H9 (cell line): ENCODE measurements around the gene FADS2. TPM values are rescaled to one million over a fixed set of nuclear protein-coding genes. Genes with fewer than 3 reads are reported as not detected.

Source experiments
- DNase-seq: peaks from one replicate; pipeline ENCODE4 v3.0.0-alpha.2; 2017
- H2AFZ ChIP-seq: one replicate; pipeline ENCODE4 v1.6.1; 2013; ENCODE audit warnings: mild to moderate bottlenecking, low read length, control low read depth, moderate library complexity
- H2AK5ac ChIP-seq: 2 replicates; pipeline ENCODE4 v1.6.1; 2013; ENCODE audit warnings: low read length, control low read depth, mixed read lengths; ENCODE audit not compliant: insufficient read length
- H2BK120ac ChIP-seq: one replicate; pipeline ENCODE4 v1.6.1; 2013; ENCODE audit warnings: low read depth, mild to moderate bottlenecking, low read length, control low read depth, inconsistent platforms; ENCODE audit not compliant: poor library complexity, severe bottlenecking
- H2BK12ac ChIP-seq: 2 replicates; pipeline ENCODE4 v1.6.1; 2013; ENCODE audit warnings: low read length, control low read depth, mixed read lengths, low read depth; ENCODE audit not compliant: insufficient read length
- H2BK15ac ChIP-seq: 2 replicates; pipeline ENCODE4 v1.6.1; 2013; ENCODE audit warnings: low read depth, low read length, control low read depth
- H2BK20ac ChIP-seq: one replicate; pipeline ENCODE4 v1.6.1; 2013; ENCODE audit warnings: low read depth, mild to moderate bottlenecking, low read length, control low read depth, inconsistent platforms; ENCODE audit not compliant: poor library complexity, severe bottlenecking
- H2BK5ac ChIP-seq: 2 replicates; pipeline ENCODE4 v1.6.1; 2013; ENCODE audit warnings: low read length, control low read depth, mixed read lengths; ENCODE audit not compliant: insufficient read length
- H3K14ac ChIP-seq: 2 replicates; pipeline ENCODE4 v1.6.1; 2013; ENCODE audit warnings: low read length, control low read depth; ENCODE audit not compliant: insufficient read depth
- H3K18ac ChIP-seq: 2 replicates; pipeline ENCODE4 v1.6.1; 2013; ENCODE audit warnings: low read depth, mild to moderate bottlenecking, mixed read lengths, low read length, control low read depth; ENCODE audit not compliant: insufficient read length
- H3K23ac ChIP-seq: 2 replicates; pipeline ENCODE4 v1.6.1; 2013; ENCODE audit warnings: low read length, control low read depth, mixed read lengths, low read depth; ENCODE audit not compliant: insufficient read length
- H3K23me2 ChIP-seq: 2 replicates; pipeline ENCODE4 v1.6.1; 2013; ENCODE audit warnings: low read depth, mild to moderate bottlenecking, mixed read lengths, low read length, control low read depth; ENCODE audit not compliant: insufficient read length, poor library complexity, severe bottlenecking
- H3K27ac ChIP-seq: 2 replicates; pipeline ENCODE4 v1.5.1; 2013; ENCODE audit warnings: low read length, control low read depth, mixed read lengths, low read depth; ENCODE audit not compliant: insufficient read length
- H3K27me3 ChIP-seq: 2 replicates; pipeline ENCODE4 v1.6.1; 2013; ENCODE audit warnings: low read length, control low read depth, inconsistent platforms; ENCODE audit not compliant: insufficient read depth
- H3K4ac ChIP-seq: 2 replicates; pipeline ENCODE4 v1.6.1; 2013; ENCODE audit warnings: low read depth, mild to moderate bottlenecking, control low read depth, inconsistent platforms, low read length, moderate library complexity
- H3K4me1 ChIP-seq: 2 replicates; pipeline ENCODE4 v1.6.1; 2013; ENCODE audit warnings: low read length, control low read depth, inconsistent platforms; ENCODE audit not compliant: insufficient read depth
- H3K4me2 ChIP-seq: 2 replicates; pipeline ENCODE4 v1.6.1; 2013; ENCODE audit warnings: low read length, control low read depth, mixed read lengths; ENCODE audit not compliant: insufficient read length, insufficient read depth
- H3K56ac ChIP-seq: 2 replicates; pipeline ENCODE4 v1.6.1; 2013; ENCODE audit warnings: low read depth, mild to moderate bottlenecking, mixed read lengths, low read length, control low read depth; ENCODE audit not compliant: insufficient read length
- H3K79me1 ChIP-seq: 2 replicates; pipeline ENCODE4 v1.6.1; 2013; ENCODE audit warnings: low read depth, mild to moderate bottlenecking, moderate library complexity, low read length, control low read depth, inconsistent platforms; ENCODE audit not compliant: insufficient read depth, poor library complexity, severe bottlenecking
- H3K79me2 ChIP-seq: 2 replicates; pipeline ENCODE4 v1.6.1; 2013; ENCODE audit warnings: low read length, control low read depth, inconsistent platforms; ENCODE audit not compliant: insufficient read depth
- H3K9ac ChIP-seq: 2 replicates; pipeline ENCODE4 v1.6.1; 2013; ENCODE audit warnings: low read length, control low read depth, mixed read lengths; ENCODE audit not compliant: insufficient read length; ENCODE audit errors: extremely low read depth
- H3K9me3 ChIP-seq: one replicate; pipeline ENCODE4 v1.6.1; 2013; ENCODE audit warnings: low read depth, low read length, inconsistent platforms; ENCODE audit not compliant: control insufficient read depth
- H3T11ph ChIP-seq: one replicate; pipeline ENCODE4 v1.6.1; 2013; ENCODE audit warnings: mild to moderate bottlenecking, low read length, control low read depth, inconsistent platforms
- H4K20me1 ChIP-seq: one replicate; pipeline ENCODE4 v1.6.1; 2013; ENCODE audit not compliant: control insufficient read depth, insufficient read length, insufficient read depth
- H4K5ac ChIP-seq: 2 replicates; pipeline ENCODE4 v1.6.1; 2013; ENCODE audit warnings: low read depth, mild to moderate bottlenecking, mixed read lengths, low read length, control low read depth; ENCODE audit not compliant: insufficient read length
- H4K8ac ChIP-seq: replicated peaks from 2 replicates; pipeline ENCODE4 v1.6.1; 2013; ENCODE audit warnings: low read length, control low read depth, mixed read lengths, low read depth; ENCODE audit not compliant: insufficient read length
- H4K91ac ChIP-seq: 2 replicates; pipeline ENCODE4 v1.6.1; 2013; ENCODE audit warnings: low read depth, mild to moderate bottlenecking, moderate library complexity, mixed read lengths, low read length, control low read depth; ENCODE audit not compliant: insufficient read length
- H3K27ac Mint-ChIP-seq, 3 experiments: 2 replicates in 2 of 3; 3 replicates in 1 of 3; pipeline ENCODE4 v1.8.0; 2020 to 2021; ENCODE audit warnings: mixed read lengths in 3 of 3, mild to moderate bottlenecking in 1 of 3, moderate library complexity in 1 of 3
- H3K27me3 Mint-ChIP-seq: 2 replicates; pipeline ENCODE4 v1.8.0; 2021; ENCODE audit warnings: low read depth, mild to moderate bottlenecking, moderate library complexity, mixed read lengths
- H3K36me3 Mint-ChIP-seq, 3 experiments: 2 replicates in 2 of 3; 3 replicates in 1 of 3; pipeline ENCODE4 v1.8.0; 2020 to 2021; ENCODE audit warnings: low read depth in 3 of 3, mixed read lengths in 3 of 3; ENCODE audit not compliant: insufficient read depth in 1 of 3
- H3K4me1 Mint-ChIP-seq, 2 experiments: 2 replicates each; pipeline ENCODE4 v1.8.0; 2020; ENCODE audit warnings: mixed read lengths in 2 of 2
- H3K4me3 Mint-ChIP-seq, 2 experiments: 2 replicates in 1 of 2; 3 replicates in 1 of 2; pipeline ENCODE4 v1.8.0; 2020 to 2021; ENCODE audit warnings: mild to moderate bottlenecking in 2 of 2, mixed read lengths in 2 of 2, moderate library complexity in 1 of 2
- H3K9me3 Mint-ChIP-seq, 2 experiments: 2 replicates in 1 of 2; 3 replicates in 1 of 2; pipeline ENCODE4 v1.8.0; 2020; ENCODE audit warnings: mild to moderate bottlenecking in 2 of 2, mixed read lengths in 2 of 2, moderate library complexity in 1 of 2
- CTCF ChIP-seq: fragments of 200-600 bp; sonication (generic); conservative IDR thresholded peaks from 3 replicates; pipeline ENCODE4 v1.8.0; 2021; ENCODE audit warnings: antibody characterized with exemption, mild to moderate bottlenecking
- WGBS: extraction: QIAGEN DNeasy Blood & Tissue Kit; methylation state at CpG from one replicate; pipeline ENCODE4 v1.1.7; 2013; ENCODE audit warnings: missing lambda C conversion rate, low lambda C conversion rate, mixed read lengths; ENCODE audit not compliant: insufficient read length; ENCODE audit errors: extremely low coverage; 5-methylcytosine and 5-hydroxymethylcytosine counted together
- total RNA-seq: library from RNA; stranded (reverse); gene quantifications from 2 replicates; pipeline ENCODE4 v1.2.1, GENCODE V29; 2021

Gene FADS2
- total RNA-seq, 1 experiment from 2014 or later: 322 TPM

- H3K9me3 ChIP-seq: no peaks in the 10 kb centered on the region
- no peaks in the 10 kb centered on the region for H3K23me2 ChIP-seq
- no peak overlapping the region for H2BK120ac ChIP-seq
- no peaks in the 10 kb centered on the region for H3K9me3 Mint-ChIP-seq
- H2AFZ ChIP-seq: no peak overlapping the region
- H3K27ac Mint-ChIP-seq: 0 out of 7 replicates have a peak overlapping the region, but pooled peaks of 1 of the 3 experiments have one; percentile 53
- H2AK5ac ChIP-seq: no peak overlapping the region
- no peaks in the 10 kb centered on the region for H3K4me1 ChIP-seq
- H3K23ac ChIP-seq: no peak overlapping the region
- no peak for TF ChIP-seq CTCF
- H3K27ac ChIP-seq: no peak overlapping the region
- no peak overlapping the region for H3K14ac ChIP-seq
- H3K4me1 Mint-ChIP-seq: peaks cover 0 to 6% of the 10 kb centered on the region in 2 experiments; a peak in 3 of 4 replicates
- H3K56ac ChIP-seq: no peak overlapping the region
- DNase-seq: no peak
- no peak overlapping the region for H3K4me2 ChIP-seq
- H3K36me3 Mint-ChIP-seq: peaks cover 64 to 92% (median 90%) of the 10 kb centered on the region in 3 experiments
- H3K79me1 ChIP-seq: no peaks in the 10 kb centered on the region
- H4K8ac ChIP-seq: no peak overlapping the region
- no peak overlapping the region for H2BK20ac ChIP-seq
- H3K9ac ChIP-seq: no peak overlapping the region
- H3T11ph ChIP-seq: no peak overlapping the region
- H2BK5ac ChIP-seq: no peak overlapping the region
- H3K4me3 Mint-ChIP-seq: no peak overlapping the region
- H4K91ac ChIP-seq: no peak overlapping the region
- H4K5ac ChIP-seq: no peak overlapping the region
- H3K27me3 Mint-ChIP-seq: no peaks in the 10 kb centered on the region
- no peak overlapping the region for H3K18ac ChIP-seq
- no peaks in the 10 kb centered on the region for H3K27me3 ChIP-seq
- no peak overlapping the region for H2BK15ac ChIP-seq
- no peak overlapping the region for H2BK12ac ChIP-seq
- H3K4ac ChIP-seq: no peak overlapping the region
- no CpG with 5 or more reads among the region's 9 CpGs for WGBS
- no peaks in the 10 kb centered on the region for H4K20me1 ChIP-seq
- H3K79me2 ChIP-seq: no peaks in the 10 kb centered on the region; the same call in 1 of the 2 replicates
Observed at GRCh38 chr11:61848631-61849030, 20.5 kb downstream of the FADS2 start.
